Measurements from ENCODE around the gene PTPN3. TPM values are rescaled to one million over a fixed set of nuclear protein-coding genes. Genes with fewer than 3 reads are reported as not detected.

Gene PTPN3
- polyA plus RNA-seq, 2 of the 4 experiments (the other 2 are of a cell fraction) = 8.9 to 20.3 TPM

DNA sequence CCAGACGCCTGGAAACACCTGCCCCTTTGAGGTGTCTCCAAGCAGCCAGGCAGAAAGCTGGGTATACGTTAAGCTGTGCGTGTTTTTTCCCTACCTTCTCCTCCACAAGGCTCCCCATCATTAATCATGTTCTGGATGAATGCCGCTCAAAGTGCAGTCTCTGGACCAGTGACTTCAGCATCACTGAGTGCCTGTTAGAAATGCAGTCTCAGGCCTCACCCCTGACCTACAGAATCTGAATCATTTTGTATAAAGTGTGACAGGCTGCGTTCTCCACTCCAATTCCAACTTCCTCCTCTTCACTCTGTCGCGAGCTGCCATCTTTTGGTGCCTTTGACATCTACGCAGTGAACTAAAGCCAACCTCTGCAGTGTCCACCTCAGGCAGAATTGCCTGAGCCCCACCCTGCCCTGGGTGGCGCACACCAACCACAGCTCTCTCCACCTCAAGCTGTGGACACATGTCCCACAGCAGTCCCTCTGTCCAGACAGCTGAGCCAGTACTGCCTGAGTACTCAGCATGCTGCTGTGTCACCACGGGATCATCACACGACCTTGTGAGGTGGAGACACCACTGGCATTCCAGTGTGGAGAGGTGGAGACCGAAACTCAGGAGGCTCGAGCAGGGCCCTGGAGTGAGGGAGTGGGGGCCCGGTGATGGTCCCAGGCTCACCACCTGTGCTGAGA lies 14.2 kb downstream of the PTPN3 start:
- Histone ChIP-seq H3K4me1 (peaks cover 24% of the 10 kb centered on the region), H3K9me3 (no peaks in the 10 kb centered on the region), H3K4me3 (no peak overlapping the region), H3K4me2 (no peak overlapping the region), H3K27ac (no peak overlapping the region)
- DNase-seq (ENCODE audit: low read depth in 1 of 2, low spot score in 1 of 2) (no peak), FAIRE-seq (no peak), ATAC-seq (no peak; a peak in 1 of 6 replicates)
- ChIA-PET POLR2A (interaction anchor here (1.3 kb wide), 1 partner anchor 14 kb away, joined by 3 read pairs; the partner anchor contains the start of gene PTPN3), CTCF (interaction anchor here (0.9 to 3.7 kb wide), 6 partner anchors 9 to 300 kb away, joined by 3 to 21 read pairs (median 8); no protein-coding TSS in a partner anchor)
- WGBS (ENCODE audit: missing lambda C conversion rate) = 96% methylated on average over 11 of the region's 14 CpGs
- TF ChIP-seq POLR2AphosphoS2 (conservative IDR thresholded peaks at IDR 0.05; ENCODE audit: low read length) = no peak
- no peak for TF ChIP-seq FOSL2 (IDR thresholded peaks at IDR 0.05)
- TF ChIP-seq FOSL2 (CRISPR knock-in tag; IDR thresholded peaks at IDR 0.05) = no peak
- no peak for TF ChIP-seq NPAS2 (CRISPR knock-in tag; IDR thresholded peaks at IDR 0.05; ENCODE audit: borderline replicate concordance)
- no peak for TF ChIP-seq RFX5 (IDR thresholded peaks at IDR 0.05)
- no peak for TF ChIP-seq CBX2 (IDR thresholded peaks at IDR 0.05; ENCODE audit: borderline replicate concordance, low read depth)

DNA sequence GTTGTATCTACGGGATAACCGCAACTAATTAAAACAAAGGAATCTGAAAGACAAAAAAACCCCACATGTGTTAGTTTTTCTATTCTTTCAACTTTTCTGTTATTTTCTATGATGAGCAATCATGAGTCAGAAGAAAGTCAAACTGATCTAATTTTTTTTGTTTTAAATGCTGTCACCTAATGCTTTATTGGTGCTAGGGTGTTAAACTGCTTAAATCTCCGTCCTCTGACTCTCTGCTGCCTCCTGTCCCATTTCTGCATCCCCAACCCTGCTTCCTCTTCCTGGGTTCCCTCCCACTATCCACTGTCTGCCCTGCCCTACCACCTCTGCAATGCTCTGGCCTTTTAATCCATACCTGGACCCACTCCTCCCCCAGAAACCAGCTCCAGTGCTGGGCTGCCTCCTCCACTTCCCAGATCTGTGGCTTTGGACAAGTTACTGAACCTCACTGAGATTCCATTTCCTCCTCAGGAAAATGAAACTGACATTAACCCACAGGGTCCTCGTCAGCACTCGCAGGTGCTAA lies 15.7 kb downstream of the PTPN3 start:
- Histone ChIP-seq H3K4me3 (no peak overlapping the region), H3K9me3 (no peaks in the 10 kb centered on the region), H3K4me1 (peaks cover 31% of the 10 kb centered on the region), H3K4me2 (0 out of 3 replicates have a peak overlapping the region, but pooled peaks have one; percentile 4), H3K27ac (peak overlapping the region in 1 of 2 experiments; percentile 3; a peak in 2 of 6 replicates)
- TF ChIP-seq HOXA7 (CRISPR knock-in tag; IDR thresholded peaks at IDR 0.05) = no peak
- no peak for TF ChIP-seq ZSCAN20 (CRISPR knock-in tag; IDR thresholded peaks at IDR 0.05)
- no peak for TF ChIP-seq KDM1A (IDR thresholded peaks at IDR 0.05; ENCODE audit: low read depth)
- no peak for TF ChIP-seq CTCF (IDR thresholded peaks at IDR 0.05)
- TF ChIP-seq, protein P1, sequence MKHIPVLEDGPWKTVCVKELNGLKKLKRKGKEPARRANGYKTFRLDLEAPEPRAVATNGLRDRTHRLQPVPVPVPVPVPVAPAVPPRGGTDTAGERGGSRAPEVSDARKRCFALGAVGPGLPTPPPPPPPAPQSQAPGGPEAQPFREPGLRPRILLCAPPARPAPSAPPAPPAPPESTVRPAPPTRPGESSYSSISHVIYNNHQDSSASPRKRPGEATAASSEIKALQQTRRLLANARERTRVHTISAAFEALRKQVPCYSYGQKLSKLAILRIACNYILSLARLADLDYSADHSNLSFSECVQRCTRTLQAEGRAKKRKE (CRISPR knock-in tag; IDR thresholded peaks at IDR 0.05; ENCODE audit: low read depth) = no peak
- no peak for TF ChIP-seq FOXS1 (CRISPR knock-in tag; IDR thresholded peaks at IDR 0.05)
- no peak for TF ChIP-seq CHD4 (IDR thresholded peaks at IDR 0.05; ENCODE audit: borderline replicate concordance)
- TF ChIP-seq, protein P2, sequence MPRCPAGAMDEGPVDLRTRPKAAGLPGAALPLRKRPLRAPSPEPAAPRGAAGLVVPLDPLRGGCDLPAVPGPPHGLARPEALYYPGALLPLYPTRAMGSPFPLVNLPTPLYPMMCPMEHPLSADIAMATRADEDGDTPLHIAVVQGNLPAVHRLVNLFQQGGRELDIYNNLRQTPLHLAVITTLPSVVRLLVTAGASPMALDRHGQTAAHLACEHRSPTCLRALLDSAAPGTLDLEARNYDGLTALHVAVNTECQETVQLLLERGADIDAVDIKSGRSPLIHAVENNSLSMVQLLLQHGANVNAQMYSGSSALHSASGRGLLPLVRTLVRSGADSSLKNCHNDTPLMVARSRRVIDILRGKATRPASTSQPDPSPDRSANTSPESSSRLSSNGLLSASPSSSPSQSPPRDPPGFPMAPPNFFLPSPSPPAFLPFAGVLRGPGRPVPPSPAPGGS (IDR thresholded peaks at IDR 0.05) = no peak
- no peak for TF ChIP-seq PBX3 (IDR thresholded peaks at IDR 0.05)
- no peak for TF ChIP-seq NPAS2 (CRISPR knock-in tag; IDR thresholded peaks at IDR 0.05; ENCODE audit: borderline replicate concordance)
- no peak for TF ChIP-seq POLR2AphosphoS2 (conservative IDR thresholded peaks at IDR 0.05; ENCODE audit: low read length)
- TF ChIP-seq CEBPB (IDR thresholded peaks at IDR 0.05) = no peak
- TF ChIP-seq HMGXB4 (CRISPR knock-in tag; IDR thresholded peaks at IDR 0.05; ENCODE audit: borderline replicate concordance) = no peak
- no peak for TF ChIP-seq EP300 (IDR thresholded peaks at IDR 0.05)
- TF ChIP-seq KDM5A (IDR thresholded peaks at IDR 0.05) = no peak
- TF ChIP-seq FOSB (CRISPR knock-in tag; IDR thresholded peaks at IDR 0.05) = no peak
- no peak for TF ChIP-seq FOSL2 (IDR thresholded peaks at IDR 0.05)
- TF ChIP-seq FOSL2 (CRISPR knock-in tag; IDR thresholded peaks at IDR 0.05) = no peak
- TF ChIP-seq HOXB5 (CRISPR knock-in tag; IDR thresholded peaks at IDR 0.05) = no peak
- TF ChIP-seq GATA3 (IDR thresholded peaks at IDR 0.05; ENCODE audit: borderline replicate concordance) = no peak
- ATAC-seq (no peak), FAIRE-seq (no peak), DNase-seq (ENCODE audit: low read depth in 1 of 2, low spot score in 1 of 2) (no peak)
- ChIA-PET POLR2A (interaction anchor here (1.3 kb wide), 1 partner anchor 16 kb away, joined by 3 read pairs; the partner anchor contains the start of gene PTPN3), CTCF (interaction anchor here (1.6 kb wide), 2 partner anchors 41 to 71 kb away, joined by 4 read pairs; no protein-coding TSS in a partner anchor)
- 84% methylated on average over 5 of the region's 5 CpGs for WGBS (ENCODE audit: missing lambda C conversion rate)
